MM.1S (cell line): ENCODE results near the gene MCTP2.

ENCODE experiments used
- EZH2 ChIP-seq: fragments of 300-600 bp; sonication (generic); optimal IDR thresholded peaks from 2 replicates; pipeline ENCODE3; 2017; ENCODE audit warnings: low read depth, mild to moderate bottlenecking, antibody characterized with exemption, low read length, mixed read lengths
- EZH2phosphoT487 ChIP-seq: fragments of 300-600 bp; sonication (generic); IDR thresholded peaks from 2 replicates; pipeline ENCODE4 v1.6.1; 2018; ENCODE audit warnings: antibody characterized with exemption, low read length
- TF ChIP-seq, protein P1 (sequence below): fragments of 300-600 bp; sonication (generic); IDR thresholded peaks from 2 replicates; pipeline ENCODE4 v1.5.1; 2016; ENCODE audit warnings: antibody characterized with exemption, low read length, mixed read lengths

DNA sequence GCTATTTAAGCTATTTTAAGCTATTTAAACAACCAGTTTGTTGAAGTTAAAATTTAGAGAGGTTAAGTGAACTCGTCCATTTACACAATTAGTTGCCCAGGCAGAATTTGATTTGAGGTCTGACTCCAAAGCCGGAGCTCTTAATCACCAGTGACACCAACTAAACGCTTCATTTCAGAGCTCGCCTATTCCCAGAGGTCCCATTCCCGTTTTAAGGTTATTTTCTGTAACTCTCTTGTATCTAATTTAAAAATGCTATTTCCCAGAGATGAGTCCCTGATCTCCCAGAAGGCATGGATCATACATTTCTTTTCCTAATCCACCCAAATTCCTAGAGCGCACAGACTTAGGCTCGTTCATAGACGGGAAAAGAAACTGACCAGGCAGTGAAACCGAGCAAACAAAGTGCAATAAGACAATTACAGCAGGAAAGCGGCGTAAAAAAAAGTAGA is 904 bp upstream of the MCTP2 start:
- TF ChIP-seq, protein P1, sequence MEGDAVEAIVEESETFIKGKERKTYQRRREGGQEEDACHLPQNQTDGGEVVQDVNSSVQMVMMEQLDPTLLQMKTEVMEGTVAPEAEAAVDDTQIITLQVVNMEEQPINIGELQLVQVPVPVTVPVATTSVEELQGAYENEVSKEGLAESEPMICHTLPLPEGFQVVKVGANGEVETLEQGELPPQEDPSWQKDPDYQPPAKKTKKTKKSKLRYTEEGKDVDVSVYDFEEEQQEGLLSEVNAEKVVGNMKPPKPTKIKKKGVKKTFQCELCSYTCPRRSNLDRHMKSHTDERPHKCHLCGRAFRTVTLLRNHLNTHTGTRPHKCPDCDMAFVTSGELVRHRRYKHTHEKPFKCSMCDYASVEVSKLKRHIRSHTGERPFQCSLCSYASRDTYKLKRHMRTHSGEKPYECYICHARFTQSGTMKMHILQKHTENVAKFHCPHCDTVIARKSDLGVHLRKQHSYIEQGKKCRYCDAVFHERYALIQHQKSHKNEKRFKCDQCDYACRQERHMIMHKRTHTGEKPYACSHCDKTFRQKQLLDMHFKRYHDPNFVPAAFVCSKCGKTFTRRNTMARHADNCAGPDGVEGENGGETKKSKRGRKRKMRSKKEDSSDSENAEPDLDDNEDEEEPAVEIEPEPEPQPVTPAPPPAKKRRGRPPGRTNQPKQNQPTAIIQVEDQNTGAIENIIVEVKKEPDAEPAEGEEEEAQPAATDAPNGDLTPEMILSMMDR: no peak
- TF ChIP-seq EZH2 (no peak), EZH2phosphoT487 (no peak)
